Epithelial cell of proximal tubule (primary cell): ENCODE results near the gene NES. TPM values are rescaled to one million over a fixed set of nuclear protein-coding genes. Genes with fewer than 3 reads are reported as not detected.

Source experiments
- DNase-seq: peaks from one replicate; pipeline ENCODE4 v3.0.0-alpha.2; 2011; ENCODE audit warnings: low read depth
- H3K4me3 ChIP-seq: 2 replicates; pipeline ENCODE4 v1.5.1; 2011; ENCODE audit warnings: low read depth, mild to moderate bottlenecking, low read length
- CTCF ChIP-seq: conservative IDR thresholded peaks from 2 replicates; pipeline ENCODE4 v1.5.1; 2012; ENCODE audit warnings: low read depth, mild to moderate bottlenecking, low read length
- total RNA-seq: library from RNA; depleted of rRNA; stranded (reverse); fragments of >200 nt; gene quantifications from 2 replicates; pipeline ENCODE4 v1.2.3, GENCODE V29; 2015

Gene NES
- total RNA-seq, 1 donor from 2014 or later = 70.2 TPM

- H3K4me3 ChIP-seq = no peak overlapping the region
- no peak for DNase-seq
- no peak for TF ChIP-seq CTCF
Measured at GRCh38 chr1:156648496-156648895, 28.7 kb downstream of the NES start.

DNA sequence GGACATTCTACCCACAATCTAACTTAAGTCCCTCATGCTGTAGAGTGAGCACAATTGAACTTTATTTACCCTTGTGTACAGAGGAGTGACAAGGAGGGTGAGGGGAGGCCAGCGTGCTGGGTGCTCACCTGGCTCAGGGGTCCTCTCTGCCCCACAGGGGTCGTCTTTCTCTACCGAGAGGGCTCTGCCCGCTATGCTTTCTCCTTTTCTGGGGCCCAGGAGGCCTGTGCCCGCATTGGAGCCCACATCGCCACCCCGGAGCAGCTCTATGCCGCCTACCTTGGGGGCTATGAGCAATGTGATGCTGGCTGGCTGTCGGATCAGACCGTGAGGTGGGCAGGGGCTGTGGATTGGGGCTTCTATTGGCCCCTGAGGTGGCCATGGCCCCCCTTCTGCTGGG, 29.9 kb downstream of the NES start:
- DNase-seq = no peak
- no peak for TF ChIP-seq CTCF
- H3K4me3 ChIP-seq = no peak overlapping the region

DNA sequence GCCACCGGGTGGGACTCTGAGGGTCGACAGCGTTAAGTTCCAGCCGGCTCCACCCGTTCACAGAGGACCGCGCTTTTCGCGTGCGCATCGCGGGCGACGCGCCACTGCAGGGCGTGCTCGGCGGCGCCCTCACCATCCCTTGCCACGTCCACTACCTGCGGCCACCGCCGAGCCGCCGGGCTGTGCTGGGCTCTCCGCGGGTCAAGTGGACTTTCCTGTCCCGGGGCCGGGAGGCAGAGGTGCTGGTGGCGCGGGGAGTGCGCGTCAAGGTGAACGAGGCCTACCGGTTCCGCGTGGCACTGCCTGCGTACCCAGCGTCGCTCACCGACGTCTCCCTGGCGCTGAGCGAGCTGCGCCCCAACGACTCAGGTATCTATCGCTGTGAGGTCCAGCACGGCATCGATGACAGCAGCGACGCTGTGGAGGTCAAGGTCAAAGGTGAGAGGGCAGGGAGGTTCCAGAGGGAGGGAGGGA, 30.4 kb downstream of the NES start:
- no peak for DNase-seq
- no peak for TF ChIP-seq CTCF
- no peak overlapping the region for H3K4me3 ChIP-seq

DNA sequence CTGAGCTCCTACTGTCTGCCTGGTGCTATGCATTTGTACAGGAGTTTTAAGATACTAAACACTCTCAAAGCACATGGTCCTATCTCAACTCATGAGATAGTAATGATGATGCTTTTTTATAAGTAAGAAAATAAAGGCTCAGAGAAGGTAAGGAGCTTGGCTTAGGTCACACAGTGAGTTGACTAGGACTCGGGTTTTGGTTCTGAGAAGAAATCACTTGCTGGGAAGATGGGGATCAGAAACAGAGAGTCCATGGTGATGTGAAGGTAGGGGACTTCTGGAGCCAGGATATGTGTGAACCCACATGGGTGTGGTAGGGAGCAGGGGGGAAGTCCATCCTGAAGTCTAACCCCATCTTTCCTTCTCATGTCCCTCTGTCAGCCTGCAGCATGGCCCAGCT, 31.5 kb downstream of the NES start:
- no peak for TF ChIP-seq CTCF
- H3K4me3 ChIP-seq = no peak overlapping the region
- DNase-seq = no peak

GRCh38 chr1:156645056-156645455, 32.2 kb downstream of the NES start:
- TF ChIP-seq CTCF = no peak
- H3K4me3 ChIP-seq = no peak overlapping the region
- no peak for DNase-seq

GRCh38 chr1:156644640-156645039, 32.6 kb downstream of the NES start:
- no peak overlapping the region for H3K4me3 ChIP-seq
- no peak for DNase-seq
- no peak for TF ChIP-seq CTCF

DNA sequence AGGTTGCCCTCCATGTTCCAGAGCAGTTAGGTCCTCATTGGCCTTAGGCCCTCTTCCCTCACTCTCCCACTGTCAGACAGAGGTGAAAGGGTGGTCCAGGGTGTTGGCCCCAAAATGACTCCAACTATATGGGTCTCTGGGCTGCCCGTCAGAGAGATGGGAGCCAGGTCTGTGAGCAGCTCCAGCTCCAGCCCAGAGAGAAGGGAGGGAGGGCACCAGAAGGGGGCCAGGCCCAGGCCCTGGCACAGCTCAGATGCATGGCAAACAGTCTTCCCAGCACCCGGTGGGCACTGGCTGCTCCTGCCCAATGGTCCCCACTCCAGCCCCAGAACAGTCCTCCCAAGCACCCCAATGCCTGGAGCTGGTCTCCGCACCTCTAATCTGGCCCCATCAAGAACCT, 33.1 kb downstream of the NES start:
- DNase-seq = no peak
- H3K4me3 ChIP-seq = no peak overlapping the region
- TF ChIP-seq CTCF = no peak
